Measurements from ENCODE around the gene RBM4B. TPM values are rescaled to one million over a fixed set of nuclear protein-coding genes. Genes with fewer than 3 reads are reported as not detected.

Gene RBM4B
- total and polyA plus RNA-seq, 2 experiments from 2014 or later = 28.0 to 31.0 TPM

- H3K36me3 Mint-ChIP-seq (ENCODE audit: low read depth) = peaks cover 42% of the 10 kb centered on the region
Observed at GRCh38 chr11:66708094-66708493, 30.4 kb upstream of the RBM4B start.

More at GRCh38 chr11:66708094-66708493, 30.4 kb upstream of the RBM4B start:
- no peaks in the 10 kb centered on the region for H3K79me2 ChIP-seq (replicated peaks; ENCODE audit: insufficient read depth)
- no peaks in the 10 kb centered on the region for H3K9me2 ChIP-seq (ENCODE audit: insufficient read depth)
- H3K4me3 Mint-ChIP-seq = no peak overlapping the region
- H3K4me3 ChIP-seq = no peak overlapping the region
- peaks cover 4% of the 10 kb centered on the region for H3K27me3 Mint-ChIP-seq (ENCODE audit: insufficient read depth, low read depth, poor library complexity)
- H4K20me1 ChIP-seq (replicated peaks; ENCODE audit: insufficient read depth) = no peaks in the 10 kb centered on the region; the same call in 1 of the 2 replicates
- no peak overlapping the region for H3K4me2 ChIP-seq
- H3K4me1 Mint-ChIP-seq = no peaks in the 10 kb centered on the region; the same call in 2 of the 3 replicates
- H3K27ac Mint-ChIP-seq = no peak overlapping the region
- no peaks in the 10 kb centered on the region for H3K27me3 ChIP-seq (ENCODE audit: insufficient read depth)
- H3F3A ChIP-seq (replicated peaks; ENCODE audit: low read depth) = no peaks in the 10 kb centered on the region
- H3K9me3 Mint-ChIP-seq = no peaks in the 10 kb centered on the region
- H2AFZ ChIP-seq = no peak overlapping the region
- H3K4me1 ChIP-seq (ENCODE audit: insufficient read depth) = no peaks in the 10 kb centered on the region
- DNase-seq (ENCODE audit: low spot score) (no peak), ATAC-seq (no peak)
- no peaks in the 10 kb centered on the region; the same call in 1 of the 2 replicates for H3K36me3 ChIP-seq (ENCODE audit: insufficient read depth)
- no peak for TF ChIP-seq NANOG (IDR thresholded peaks at IDR 0.05; ENCODE audit: borderline replicate concordance)
- no peak for TF ChIP-seq POLR2AphosphoS5 (IDR thresholded peaks at IDR 0.05; ENCODE audit: low read depth)
- no peak for TF ChIP-seq EZH2 (IDR thresholded peaks at IDR 0.05; ENCODE audit: low read depth, unreplicated experiment)
- no peak for TF ChIP-seq EZH2phosphoT487 (IDR thresholded peaks at IDR 0.05; ENCODE audit: unreplicated experiment)
- no peak for TF ChIP-seq STAT1 (IDR thresholded peaks at IDR 0.05; ENCODE audit: unreplicated experiment)
- TF ChIP-seq CTCF (conservative IDR thresholded peaks at IDR 0.05; ENCODE audit: low read depth in 2 of 2) = no peak
- no peak for TF ChIP-seq CREB1 (CRISPR knock-in tag; IDR thresholded peaks at IDR 0.05; ENCODE audit: low read depth)
- no peak for TF ChIP-seq ZNF462 (CRISPR knock-in tag; IDR thresholded peaks at IDR 0.05)
- no peak for TF ChIP-seq ZNF114 (CRISPR knock-in tag; IDR thresholded peaks at IDR 0.05)
- TF ChIP-seq REST (IDR thresholded peaks at IDR 0.05; ENCODE audit: unreplicated experiment) = no peak
- TF ChIP-seq ETS1 (IDR thresholded peaks at IDR 0.05) = no peak
- no peak for TF ChIP-seq JUNB (IDR thresholded peaks at IDR 0.05; ENCODE audit: unreplicated experiment)
- TF ChIP-seq ZNF331 (CRISPR knock-in tag; IDR thresholded peaks at IDR 0.05; ENCODE audit: low read depth) = no peak
- H3K27ac ChIP-seq (ENCODE audit: low read depth) = no peak overlapping the region
